IgD-negative memory B cell (primary cell): ENCODE measurements around the gene B3GAT3. TPM values are rescaled to one million over a fixed set of nuclear protein-coding genes. Genes with fewer than 3 reads are reported as not detected.
A peak's percentile ranks its signal among the peaks of the same experiment; 100 is the strongest.
"Not testable (repeated sequence)": the region's sequence is repeated elsewhere in the genome, so short reads cannot be mapped to it uniquely, and the experiment has no call there.

ENCODE experiments used
- H3K27ac Mint-ChIP-seq, 3 donors: one replicate each; pipeline ENCODE4 v1.8.0; 2020 to 2022; ENCODE audit warnings: mild to moderate bottlenecking in 3 of 3, mixed read lengths in 3 of 3, moderate library complexity in 1 of 3
- H3K27me3 Mint-ChIP-seq: one replicate; pipeline ENCODE4 v1.8.0; 2021; ENCODE audit warnings: mixed read lengths
- H3K36me3 Mint-ChIP-seq: one replicate; pipeline ENCODE4 v1.8.0; 2020; ENCODE audit warnings: mild to moderate bottlenecking, mixed read lengths
- H3K4me1 Mint-ChIP-seq, 3 donors: one replicate each; pipeline ENCODE4 v1.8.0; 2020 to 2022; ENCODE audit warnings: mixed read lengths in 3 of 3, mild to moderate bottlenecking in 1 of 3
- H3K4me3 Mint-ChIP-seq, 4 donors: one replicate each; pipeline ENCODE4 v1.8.0; 2020 to 2022; ENCODE audit warnings: mild to moderate bottlenecking in 4 of 4, mixed read lengths in 4 of 4, moderate library complexity in 3 of 4
- H3K9me3 Mint-ChIP-seq, 3 donors: one replicate each; pipeline ENCODE4 v1.8.0; 2020 to 2021; ENCODE audit warnings: mixed read lengths in 3 of 3, mild to moderate bottlenecking in 1 of 3
- polyA plus RNA-seq: library from polyadenylated mRNA; unstranded; fragments of 300-500 nt; fragmentation: Illumina TruSeq; gene quantifications from one replicate; pipeline ENCODE4 v1.2.3, GENCODE V29; 2021

The B3GAT3 gene
- polyA plus RNA-seq, 1 donor from 2014 or later = 36.1 TPM

DNA sequence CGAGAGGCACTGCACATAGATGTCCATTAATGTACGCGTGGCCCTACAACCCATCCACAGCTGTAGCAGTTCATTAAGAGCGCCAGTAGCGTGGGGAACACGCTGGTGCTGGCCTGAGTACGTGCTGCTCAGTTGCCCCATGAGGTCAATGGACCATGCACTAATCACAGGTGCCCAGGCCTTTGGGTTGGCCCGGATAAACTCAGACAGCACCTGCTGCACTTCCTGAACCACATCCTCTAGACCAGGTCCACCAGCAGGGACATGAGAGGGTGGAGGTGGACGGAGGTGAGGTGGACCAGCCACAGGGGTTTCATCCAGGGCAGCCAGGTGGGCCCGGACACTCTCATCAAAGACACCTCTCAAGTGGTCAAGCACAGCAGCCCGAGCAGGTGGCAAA lies 27.7 kb upstream of the B3GAT3 start:
- H3K4me1 Mint-ChIP-seq = peaks cover 17 to 22% (median 18%) of the 10 kb centered on the region in 3 donors
- H3K27me3 Mint-ChIP-seq = no peaks in the 10 kb centered on the region
- H3K36me3 Mint-ChIP-seq = no peaks in the 10 kb centered on the region
- peak overlapping the region in 1 of 3 donors; percentile 64 for H3K27ac Mint-ChIP-seq
- H3K4me3 Mint-ChIP-seq = peak overlapping the region in 2 of 4 donors; percentile 68 to 72
- no peaks in the 10 kb centered on the region for H3K9me3 Mint-ChIP-seq

GRCh38 chr11:62648967-62649364 lies 27.2 kb upstream of the B3GAT3 start:
- H3K36me3 Mint-ChIP-seq = no peaks in the 10 kb centered on the region
- H3K4me1 Mint-ChIP-seq = peaks cover 17 to 21% (median 18%) of the 10 kb centered on the region in 3 donors
- peak overlapping the region in 2 of 3 donors; percentile 39 to 64 for H3K27ac Mint-ChIP-seq
- H3K27me3 Mint-ChIP-seq = no peaks in the 10 kb centered on the region
- no peaks in the 10 kb centered on the region for H3K9me3 Mint-ChIP-seq
- peak overlapping the region in 2 of 4 donors; percentile 68 to 72 for H3K4me3 Mint-ChIP-seq

DNA sequence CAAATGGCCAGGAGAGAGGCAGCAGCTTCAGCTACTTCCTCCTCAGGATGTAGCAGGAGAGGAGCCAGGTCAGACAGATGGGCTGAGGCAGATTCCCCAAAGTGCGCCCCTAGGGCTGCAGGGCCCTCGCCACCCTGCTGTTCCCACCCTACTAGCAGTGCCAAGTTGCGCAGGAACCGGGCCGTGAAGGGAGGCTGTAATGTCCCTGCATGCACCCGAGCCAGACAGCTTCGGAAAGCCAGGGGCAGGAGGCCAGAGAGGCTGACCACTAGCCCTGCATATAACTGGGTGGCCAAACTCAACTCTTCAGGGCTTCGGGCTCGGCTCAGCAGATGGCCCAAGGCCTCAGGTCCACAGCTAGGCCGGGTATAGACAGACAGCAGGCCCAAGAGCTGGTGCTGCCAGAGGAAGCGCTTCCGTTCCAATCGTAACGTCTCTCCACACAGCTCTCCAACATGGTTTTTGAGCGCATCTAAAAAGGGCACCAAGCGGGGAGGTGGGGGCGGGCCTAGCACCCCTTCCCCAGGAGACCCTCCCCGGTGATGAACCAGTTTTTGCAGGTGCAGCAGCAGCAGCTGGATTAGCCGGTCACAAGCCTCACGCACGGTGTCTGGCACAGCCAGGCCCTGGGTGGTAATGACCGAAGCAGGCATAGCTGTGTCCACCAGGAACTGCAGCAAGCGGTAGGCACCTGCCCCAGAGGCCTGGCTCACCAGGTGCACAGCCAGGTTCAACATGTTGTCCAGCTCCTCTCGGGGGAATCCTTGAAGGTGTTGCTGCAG lies 26.6 kb upstream of the B3GAT3 start:
- no peaks in the 10 kb centered on the region for H3K27me3 Mint-ChIP-seq
- peak overlapping the region in 1 of 4 donors; percentile 72 for H3K4me3 Mint-ChIP-seq
- H3K9me3 Mint-ChIP-seq = no peaks in the 10 kb centered on the region
- H3K36me3 Mint-ChIP-seq = no peaks in the 10 kb centered on the region
- H3K4me1 Mint-ChIP-seq = peaks cover 15 to 21% (median 18%) of the 10 kb centered on the region in 3 donors
- H3K27ac Mint-ChIP-seq = peak overlapping the region in 1 of 3 donors; percentile 68

DNA sequence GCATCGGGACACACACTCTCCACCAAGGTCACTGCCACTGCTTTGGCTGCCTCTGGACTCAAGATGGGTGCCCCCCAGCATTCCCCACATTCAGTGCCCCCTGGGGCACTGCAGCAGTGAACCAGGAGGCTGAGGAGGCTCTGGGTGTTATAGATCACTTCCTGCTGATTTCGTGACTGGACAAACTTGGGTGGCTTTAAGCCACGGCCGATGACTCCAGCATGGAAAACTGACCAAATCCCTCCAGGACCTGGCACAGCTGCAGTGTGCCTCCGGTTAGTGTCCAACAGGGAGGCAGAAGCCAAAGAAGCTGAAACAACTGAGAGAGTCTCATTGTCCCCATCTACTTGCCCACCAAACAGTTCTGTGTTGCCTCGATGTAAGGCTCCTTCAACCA lies 25.8 kb upstream of the B3GAT3 start:
- no peaks in the 10 kb centered on the region for H3K36me3 Mint-ChIP-seq
- H3K4me3 Mint-ChIP-seq = peak overlapping the region in 1 of 4 donors; percentile 33
- peak overlapping the region in 1 of 3 donors; percentile 68 for H3K27ac Mint-ChIP-seq
- peaks cover 10 to 20% (median 17%) of the 10 kb centered on the region in 3 donors for H3K4me1 Mint-ChIP-seq
- no peaks in the 10 kb centered on the region for H3K27me3 Mint-ChIP-seq
- no peaks in the 10 kb centered on the region for H3K9me3 Mint-ChIP-seq

DNA sequence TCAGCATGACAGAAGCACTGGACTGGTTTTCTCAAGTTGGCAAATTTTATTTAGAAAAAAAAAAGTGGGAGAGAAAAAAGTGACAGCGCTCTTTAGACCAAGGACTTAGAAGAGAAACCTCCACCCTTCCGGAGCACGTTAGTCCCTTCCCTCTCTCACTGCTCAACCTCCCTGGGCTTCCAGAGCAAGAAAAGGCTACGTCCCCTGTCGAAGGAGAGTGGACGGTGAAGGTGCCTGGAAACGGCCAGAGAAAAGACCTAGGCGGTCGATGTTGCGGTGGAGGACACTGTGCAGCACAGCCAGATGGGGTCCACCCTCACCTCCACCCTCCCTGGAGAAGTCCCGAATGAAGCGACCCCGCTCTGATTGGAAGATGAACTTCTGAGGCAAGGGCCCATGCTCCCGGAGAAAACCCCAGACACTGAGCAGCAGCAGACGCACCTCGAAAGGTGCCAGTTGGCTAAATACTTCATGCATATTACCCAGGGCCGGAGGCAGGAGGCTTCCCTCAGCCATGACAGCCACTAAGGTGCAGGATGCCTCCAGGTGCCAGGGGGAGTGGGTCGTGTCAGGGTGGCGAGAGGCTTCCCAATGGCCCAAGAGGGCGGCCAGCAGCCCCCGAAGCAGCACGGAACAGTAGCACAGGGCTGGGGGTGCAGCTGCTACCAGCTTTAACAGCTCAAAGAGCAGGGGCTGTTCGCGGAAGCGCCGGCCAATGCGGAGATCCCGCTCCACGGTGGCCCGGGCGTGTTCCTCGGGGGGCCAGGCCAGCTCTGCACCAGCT lies 25.2 kb upstream of the B3GAT3 start:
- Mint-ChIP-seq H3K9me3 (no peaks in the 10 kb centered on the region), H3K4me3 (peak overlapping the region; percentile 88 to 97 (median 94)), H3K4me1 (peaks cover 6 to 16% (median 13%) of the 10 kb centered on the region in 3 donors), H3K36me3 (no peaks in the 10 kb centered on the region), H3K27me3 (no peaks in the 10 kb centered on the region), H3K27ac (peak overlapping the region; percentile 75 to 97 (median 97))

- Mint-ChIP-seq H3K36me3 (no peaks in the 10 kb centered on the region), H3K9me3 (no peaks in the 10 kb centered on the region), H3K4me1 (peaks cover 6 to 16% (median 11%) of the 10 kb centered on the region in 3 donors), H3K27ac (peak within 1 kb of the TSS; percentile 89 to 97 (median 97)), H3K4me3 (peak within 1 kb of the TSS; percentile 88 to 97 (median 94)), H3K27me3 (no peaks in the 10 kb centered on the region)
These were observed 24.4 kb upstream of the B3GAT3 start, which contains the start of gene GANAB for GRCh38 chr11:62645946-62646824. GANAB (minus strand) TSS chr11:62646613; CDS start chr11:62646599, 14 bp downstream.

- H3K36me3 Mint-ChIP-seq = no peaks in the 10 kb centered on the region
These were observed 23.8 kb upstream of the B3GAT3 start for GRCh38 chr11:62645671-62645945.

DNA sequence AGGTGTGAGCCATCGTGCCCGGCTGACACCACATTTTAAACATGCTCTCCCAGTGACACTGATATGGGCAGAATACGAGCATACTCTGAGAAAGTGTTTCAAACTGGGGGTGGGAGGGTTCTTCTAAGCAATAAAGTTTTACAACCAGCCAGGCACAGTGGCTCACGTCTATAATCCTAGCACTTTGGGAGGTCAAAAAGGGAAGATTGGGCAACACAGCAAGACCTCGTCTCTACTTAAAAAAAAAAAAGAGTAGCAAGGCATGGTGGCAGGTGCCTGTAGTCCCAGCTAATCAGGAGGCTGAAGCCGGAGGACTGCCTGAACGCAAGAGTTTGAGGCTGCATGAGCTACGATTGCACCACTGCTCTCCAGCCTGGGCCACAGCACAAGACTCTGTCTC lies 22.4 kb upstream of the B3GAT3 start:
- no peaks in the 10 kb centered on the region for H3K36me3 Mint-ChIP-seq
- peak overlapping the region in 3 of 4 donors; percentile 58 to 88 (median 58) for H3K4me3 Mint-ChIP-seq
- peaks cover 6 to 22% (median 15%) of the 10 kb centered on the region in 3 donors for H3K4me1 Mint-ChIP-seq
- H3K27ac Mint-ChIP-seq = peak overlapping the region in 1 of 3 donors; percentile 78
- H3K27me3 Mint-ChIP-seq = no peaks in the 10 kb centered on the region
- H3K9me3 Mint-ChIP-seq = no peaks in the 10 kb centered on the region

More at GRCh38 chr11:62645671-62645945, 23.8 kb upstream of the B3GAT3 start:
- peak overlapping the region; percentile 89 to 97 (median 97) for H3K27ac Mint-ChIP-seq
- H3K4me3 Mint-ChIP-seq = peak overlapping the region; percentile 88 to 97 (median 94)
- peaks cover 6 to 18% (median 13%) of the 10 kb centered on the region in 3 donors for H3K4me1 Mint-ChIP-seq
- no peaks in the 10 kb centered on the region for H3K9me3 Mint-ChIP-seq
- H3K27me3 Mint-ChIP-seq = no peaks in the 10 kb centered on the region

DNA sequence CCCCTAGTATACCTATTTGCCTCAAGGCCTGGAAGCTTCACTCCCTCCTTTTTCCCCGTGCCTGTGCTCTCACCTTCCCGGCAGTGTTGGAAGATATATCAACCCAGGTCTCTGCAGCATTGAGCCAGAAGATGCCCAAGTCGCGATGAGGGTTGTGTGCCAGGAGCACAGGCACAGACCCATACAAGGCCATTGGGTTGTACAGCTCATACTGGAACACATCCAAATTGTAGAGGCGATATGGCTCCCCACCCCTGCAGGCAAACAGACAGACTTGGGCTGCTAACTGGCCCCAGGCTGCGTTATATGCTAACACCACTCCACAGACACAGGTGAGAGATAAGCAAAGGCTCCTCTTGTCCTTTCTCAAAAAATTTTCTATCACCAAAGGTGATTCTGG lies 10.7 kb upstream of the B3GAT3 start:
- no peak overlapping the region for H3K4me3 Mint-ChIP-seq
- no peaks in the 10 kb centered on the region for H3K27me3 Mint-ChIP-seq
- H3K27ac Mint-ChIP-seq = peak overlapping the region in 1 of 3 donors; percentile 73
- H3K4me1 Mint-ChIP-seq = peaks cover 5 to 6% (median 5%) of the 10 kb centered on the region in 3 donors
- no peaks in the 10 kb centered on the region for H3K9me3 Mint-ChIP-seq
- H3K36me3 Mint-ChIP-seq = peaks cover 9% of the 10 kb centered on the region

- no peak overlapping the region for H3K4me3 Mint-ChIP-seq
These were observed 5.9 kb upstream of the B3GAT3 start for GRCh38 chr11:62627713-62628112.

DNA sequence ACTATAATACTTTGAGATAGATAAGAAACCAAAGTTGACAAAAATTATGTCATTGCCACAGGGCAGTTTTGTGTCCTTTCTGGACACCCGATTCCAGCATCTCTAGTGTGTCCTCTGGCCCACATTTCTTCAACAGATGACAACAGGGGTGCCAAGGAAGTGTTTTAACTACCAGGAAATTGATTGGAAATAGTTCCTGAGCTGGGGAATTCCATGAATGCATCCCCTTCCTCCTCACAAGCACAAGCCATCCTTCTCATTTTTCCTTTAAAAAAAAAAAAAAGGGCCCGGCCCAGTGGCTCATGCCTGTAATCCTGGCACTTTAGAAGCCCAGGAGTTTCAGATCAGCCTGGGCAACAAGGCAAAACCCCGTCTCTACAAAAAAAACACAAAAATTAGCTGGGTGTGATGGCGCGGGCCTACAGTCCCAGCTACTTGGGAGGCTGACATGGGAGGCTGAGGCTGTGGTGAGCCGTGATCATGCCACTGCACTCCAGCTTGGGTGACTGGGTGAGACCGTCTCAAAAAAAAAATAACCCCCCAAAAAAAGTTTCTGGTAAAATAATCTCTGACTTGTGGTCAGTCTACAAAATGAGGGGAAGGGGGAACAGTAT lies 797 bp upstream of the B3GAT3 start:
- Mint-ChIP-seq H3K4me3 (peak overlapping the region; percentile 85 to 99 (median 91)), H3K27me3 (no peaks in the 10 kb centered on the region), H3K36me3 (peaks cover 9% of the 10 kb centered on the region), H3K9me3 (no peaks in the 10 kb centered on the region), H3K4me1 (peaks cover 0 to 15% (median 9%) of the 10 kb centered on the region in 3 donors), H3K27ac (peak overlapping the region; percentile 92 to 97 (median 96))

More at GRCh38 chr11:62627713-62628112, 5.9 kb upstream of the B3GAT3 start:
- Mint-ChIP-seq H3K27ac (peak overlapping the region in 1 of 3 donors; percentile 7), H3K36me3 (peaks cover 10% of the 10 kb centered on the region), H3K9me3 (no peaks in the 10 kb centered on the region), H3K27me3 (no peaks in the 10 kb centered on the region), H3K4me1 (peaks cover 0 to 2% (median 0%) of the 10 kb centered on the region in 3 donors)

GRCh38 chr11:62621027-62621566 lies 689 bp downstream of the B3GAT3 start:
- H3K4me1 Mint-ChIP-seq = peaks cover 0 to 15% (median 9%) of the 10 kb centered on the region in 3 donors
- H3K36me3 Mint-ChIP-seq = peaks cover 7% of the 10 kb centered on the region
- H3K9me3 Mint-ChIP-seq = no peaks in the 10 kb centered on the region
- peak overlapping the region; percentile 85 to 99 (median 93) for H3K4me3 Mint-ChIP-seq
- peak overlapping the region; percentile 92 to 97 (median 96) for H3K27ac Mint-ChIP-seq
- H3K27me3 Mint-ChIP-seq = no peaks in the 10 kb centered on the region

DNA sequence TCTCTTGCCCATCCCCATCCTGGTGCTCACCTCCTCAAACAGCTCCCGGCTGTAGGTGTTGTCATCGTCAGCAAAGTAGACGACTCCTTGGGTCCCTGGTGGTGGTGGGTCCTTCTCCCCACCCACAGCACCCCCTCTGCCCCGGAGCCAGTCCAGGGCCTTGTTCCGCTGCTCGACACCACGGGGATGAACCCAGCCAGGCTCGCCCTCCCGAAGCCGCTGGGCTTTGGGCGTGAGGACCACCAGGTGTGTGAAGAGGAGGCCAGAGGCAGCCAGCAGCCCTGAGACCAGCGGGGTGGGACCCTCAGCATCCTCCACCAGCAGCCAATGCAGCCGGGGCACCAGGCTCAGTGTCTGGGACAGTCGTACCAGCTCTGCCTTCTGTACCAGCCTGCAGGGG lies 4.8 kb downstream of the B3GAT3 start:
- H3K4me3 Mint-ChIP-seq, H3K9me3 Mint-ChIP-seq, H3K27me3 Mint-ChIP-seq, H3K27ac Mint-ChIP-seq, H3K36me3 Mint-ChIP-seq: not testable (repeated sequence)
- H3K4me1 Mint-ChIP-seq = peaks cover 4 to 15% (median 6%) of the 10 kb centered on the region in 3 donors

GRCh38 chr11:62615521-62615920 lies 6.3 kb downstream of the B3GAT3 start:
- H3K27ac Mint-ChIP-seq = no peak overlapping the region

More at GRCh38 chr11:62615521-62615920, 6.3 kb downstream of the B3GAT3 start:
- no peak overlapping the region for H3K4me3 Mint-ChIP-seq
- no peaks in the 10 kb centered on the region for H3K27me3 Mint-ChIP-seq
- H3K4me1 Mint-ChIP-seq = peaks cover 4 to 9% (median 7%) of the 10 kb centered on the region in 3 donors
- peaks cover 2% of the 10 kb centered on the region for H3K36me3 Mint-ChIP-seq
- no peaks in the 10 kb centered on the region for H3K9me3 Mint-ChIP-seq
